ENCODE data around the gene ATP6V0E2. TPM values are rescaled to one million over a fixed set of nuclear protein-coding genes. Genes with fewer than 3 reads are reported as not detected.

Gene ATP6V0E2
- total RNA-seq, 1 donor: 11.2 TPM

DNA sequence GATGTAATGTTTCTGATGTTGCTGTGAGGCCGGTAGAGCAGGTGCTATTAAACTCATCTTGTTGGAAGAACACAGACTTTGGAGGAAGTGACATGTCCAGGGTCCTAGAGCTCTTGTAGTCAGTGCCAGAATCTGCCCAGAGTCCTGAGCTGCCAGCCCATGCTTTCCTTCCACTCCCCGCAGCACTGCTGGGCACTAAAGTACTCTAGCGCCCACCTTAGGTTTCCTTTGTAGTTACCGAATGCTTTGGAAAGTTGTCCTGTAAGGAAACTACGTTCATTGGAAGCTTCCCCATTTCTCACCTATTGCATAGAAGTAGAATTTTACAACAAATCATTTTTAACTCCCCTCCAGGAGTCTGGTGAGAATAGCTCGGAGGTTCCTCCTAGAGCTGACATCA, 24.6 kb upstream of the ATP6V0E2 start:
- TF ChIP-seq, protein P1, sequence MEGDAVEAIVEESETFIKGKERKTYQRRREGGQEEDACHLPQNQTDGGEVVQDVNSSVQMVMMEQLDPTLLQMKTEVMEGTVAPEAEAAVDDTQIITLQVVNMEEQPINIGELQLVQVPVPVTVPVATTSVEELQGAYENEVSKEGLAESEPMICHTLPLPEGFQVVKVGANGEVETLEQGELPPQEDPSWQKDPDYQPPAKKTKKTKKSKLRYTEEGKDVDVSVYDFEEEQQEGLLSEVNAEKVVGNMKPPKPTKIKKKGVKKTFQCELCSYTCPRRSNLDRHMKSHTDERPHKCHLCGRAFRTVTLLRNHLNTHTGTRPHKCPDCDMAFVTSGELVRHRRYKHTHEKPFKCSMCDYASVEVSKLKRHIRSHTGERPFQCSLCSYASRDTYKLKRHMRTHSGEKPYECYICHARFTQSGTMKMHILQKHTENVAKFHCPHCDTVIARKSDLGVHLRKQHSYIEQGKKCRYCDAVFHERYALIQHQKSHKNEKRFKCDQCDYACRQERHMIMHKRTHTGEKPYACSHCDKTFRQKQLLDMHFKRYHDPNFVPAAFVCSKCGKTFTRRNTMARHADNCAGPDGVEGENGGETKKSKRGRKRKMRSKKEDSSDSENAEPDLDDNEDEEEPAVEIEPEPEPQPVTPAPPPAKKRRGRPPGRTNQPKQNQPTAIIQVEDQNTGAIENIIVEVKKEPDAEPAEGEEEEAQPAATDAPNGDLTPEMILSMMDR (IDR thresholded peaks at IDR 0.05; ENCODE audit: insufficient read depth, low read depth, low read length): no peak
- no peak overlapping the region for H3K4me3 ChIP-seq (ENCODE audit: low read depth, low read length)
- no peak for DNase-seq (ENCODE audit: low read depth)

DNA sequence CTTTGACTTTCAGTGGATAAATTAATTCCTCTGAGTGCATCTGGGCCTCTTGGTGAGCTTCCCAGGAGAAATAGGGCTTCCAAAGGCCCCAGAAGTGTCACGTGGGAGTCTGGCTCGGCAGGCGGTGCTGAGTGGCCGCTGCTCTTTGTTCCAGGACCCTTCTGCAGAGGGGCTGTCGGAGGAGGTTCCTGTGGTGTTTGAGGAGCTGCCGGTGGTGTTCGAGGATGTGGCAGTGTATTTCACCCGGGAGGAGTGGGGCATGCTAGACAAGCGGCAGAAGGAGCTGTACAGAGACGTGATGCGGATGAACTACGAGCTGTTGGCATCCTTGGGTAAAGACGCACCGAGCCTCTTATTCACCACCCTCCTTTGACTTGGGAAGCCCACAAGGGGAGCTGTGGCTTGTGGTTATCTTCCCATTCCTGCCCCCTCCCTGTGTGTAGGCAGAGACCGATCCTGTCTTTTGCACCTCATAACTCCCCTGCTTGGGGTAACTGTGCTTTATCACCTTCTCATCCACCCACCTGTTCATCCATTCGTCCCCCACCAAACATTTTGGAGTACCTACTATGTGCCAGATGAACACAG, 23.7 kb upstream of the ATP6V0E2 start:
- DNase-seq (ENCODE audit: low read depth): no peak
- TF ChIP-seq, protein P1 (IDR thresholded peaks at IDR 0.05; ENCODE audit: insufficient read depth, low read depth, low read length): no peak
- no peak overlapping the region for H3K4me3 ChIP-seq (ENCODE audit: low read depth, low read length)

DNA sequence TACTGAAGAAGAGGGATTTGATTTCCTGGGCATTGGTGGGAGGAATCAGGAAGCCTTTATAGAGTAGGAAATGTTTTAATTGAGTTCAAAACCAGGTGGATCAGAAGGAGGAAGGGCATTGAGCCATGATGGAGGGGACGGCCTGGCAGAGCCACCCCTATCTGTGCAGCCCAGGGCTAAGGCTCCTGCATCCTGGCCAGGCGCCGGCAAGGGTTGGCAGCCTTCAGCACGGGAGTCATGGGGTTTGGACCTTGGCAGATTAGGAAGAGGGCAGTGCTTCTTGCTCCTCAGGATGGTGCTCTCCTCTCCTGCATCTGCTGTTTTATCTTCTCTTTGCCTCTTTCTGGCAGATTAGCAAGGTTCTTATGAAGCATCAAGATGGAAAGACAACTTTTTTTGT, 23.1 kb upstream of the ATP6V0E2 start:
- no peak for DNase-seq (ENCODE audit: low read depth)
- H3K4me3 ChIP-seq (ENCODE audit: low read depth, low read length): no peak overlapping the region
- TF ChIP-seq, protein P1 (IDR thresholded peaks at IDR 0.05; ENCODE audit: insufficient read depth, low read depth, low read length): no peak

DNA sequence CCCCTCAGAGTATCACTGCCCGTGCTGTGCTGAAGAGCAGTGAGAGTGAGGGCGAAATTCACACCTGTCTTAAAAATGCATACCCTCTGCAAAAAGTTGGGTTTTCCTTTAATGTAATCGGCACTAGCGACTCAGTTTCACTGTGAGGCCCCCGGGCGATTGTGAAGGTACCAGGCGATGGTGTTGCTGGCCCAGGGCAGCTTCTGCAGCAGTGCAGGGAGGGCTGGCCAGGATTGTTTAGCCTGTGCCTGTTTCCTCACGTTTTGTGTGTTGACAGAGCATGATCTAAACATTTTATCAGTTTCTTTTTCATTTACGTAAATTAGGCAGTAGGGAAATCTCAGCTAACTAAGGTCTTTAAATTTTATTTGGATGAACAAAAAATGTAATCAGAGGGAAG, 22.3 kb upstream of the ATP6V0E2 start:
- no peak for DNase-seq (ENCODE audit: low read depth)
- TF ChIP-seq, protein P1 (IDR thresholded peaks at IDR 0.05; ENCODE audit: insufficient read depth, low read depth, low read length): no peak
- no peak overlapping the region for H3K4me3 ChIP-seq (ENCODE audit: low read depth, low read length)

DNA sequence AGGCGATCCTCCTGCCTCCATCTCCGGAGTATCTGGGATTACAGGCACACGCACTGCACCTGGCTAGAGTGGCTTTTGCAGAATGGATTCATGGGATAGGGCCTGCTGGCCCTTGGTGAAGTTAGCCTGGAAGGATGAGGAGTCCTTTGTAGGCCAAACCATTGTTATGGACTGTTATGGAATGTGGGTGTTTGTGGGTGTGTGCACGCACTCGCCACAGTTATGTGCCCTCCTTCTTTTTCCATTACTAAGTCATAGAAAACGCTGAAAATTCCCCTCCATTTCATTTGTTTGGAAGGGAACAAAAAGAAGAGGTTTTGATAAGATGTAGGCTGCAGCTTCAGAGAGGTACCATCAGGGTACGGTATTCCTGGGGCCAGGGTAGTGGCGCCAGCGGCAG, 20.6 kb upstream of the ATP6V0E2 start:
- no peak for DNase-seq (ENCODE audit: low read depth)
- TF ChIP-seq, protein P1 (IDR thresholded peaks at IDR 0.05; ENCODE audit: insufficient read depth, low read depth, low read length): no peak
- H3K4me3 ChIP-seq (ENCODE audit: low read depth, low read length): no peak overlapping the region

DNA sequence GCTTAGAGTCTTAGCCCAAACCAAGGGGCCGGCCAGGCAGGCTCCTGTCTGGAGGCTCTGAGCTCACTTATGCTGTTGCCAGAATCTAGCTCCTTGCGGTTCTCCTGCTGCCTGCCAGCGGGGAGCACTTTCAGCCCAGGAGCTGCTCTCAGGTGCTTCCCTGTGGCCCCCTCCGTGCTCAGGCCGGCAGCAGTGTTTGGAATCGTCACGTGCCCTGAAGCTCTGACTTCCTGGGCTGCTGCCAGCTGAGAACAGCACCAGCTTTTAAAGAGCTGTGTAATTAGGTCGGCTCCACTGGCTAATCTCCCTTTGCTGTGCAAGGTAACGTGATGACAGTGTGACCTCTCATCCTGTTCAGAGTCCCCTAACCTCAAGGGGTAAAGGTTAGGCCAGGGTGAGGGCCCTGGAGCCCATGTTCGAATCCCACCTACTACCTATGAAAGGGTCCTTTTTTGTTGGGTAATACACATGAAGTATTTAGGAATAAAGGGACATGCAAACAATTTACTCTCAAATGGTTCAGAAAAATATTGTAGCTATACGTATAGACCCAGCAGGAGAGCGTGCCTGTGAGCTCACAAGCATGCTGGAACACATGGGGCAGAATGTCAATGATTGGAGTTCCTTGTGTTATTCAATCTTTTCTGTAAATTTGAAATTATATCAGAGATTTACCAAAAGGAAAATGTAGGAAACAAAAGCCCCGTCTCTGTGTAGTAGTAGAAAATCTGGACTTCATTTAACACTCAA, 19.0 kb upstream of the ATP6V0E2 start:
- H3K4me3 ChIP-seq (ENCODE audit: low read depth, low read length): no peak overlapping the region
- DNase-seq (ENCODE audit: low read depth): peak; percentile 44
- TF ChIP-seq, protein P1 (IDR thresholded peaks at IDR 0.05; ENCODE audit: insufficient read depth, low read depth, low read length): no peak
